Stimulated activated CD8-positive, alpha-beta memory T cell treated with anti-CD3 and anti-CD28 coated beads, Interleukin-7, amount 100 ng/mL, for 1 hour (primary cell): ENCODE measurements around the gene LYRM1.
"Not testable (repeated sequence)": the region's sequence is repeated elsewhere in the genome, so short reads cannot be mapped to it uniquely, and the experiment has no call there.

Experiments used
- DNase-seq, 2 donors: peaks; one replicate each; pipeline ENCODE4 v3.0.0-alpha.2; 2020; ENCODE audit warnings: low read depth in 2 of 2

Gene LYRM1

GRCh38 chr16:20902426-20902825 is 1.9 kb downstream of the LYRM1 start:
- no peak for DNase-seq

- no peak for DNase-seq
These were observed 2.7 kb downstream of the LYRM1 start for GRCh38 chr16:20903116-20903898.

GRCh38 chr16:20903899-20904506 is 3.4 kb downstream of the LYRM1 start:
- no peak for DNase-seq

GRCh38 chr16:20904507-20905081 is 4.0 kb downstream of the LYRM1 start:
- no peak for DNase-seq

- no peak for DNase-seq
These were observed 5.0 kb downstream of the LYRM1 start for GRCh38 chr16:20905576-20905975.

GRCh38 chr16:20906341-20907255 is 6.0 kb downstream of the LYRM1 start:
- DNase-seq, result no peak

- DNase-seq, result no peak
These were observed 10.3 kb downstream of the LYRM1 start for GRCh38 chr16:20910781-20911321.

- no peak for DNase-seq
These were observed 10.8 kb downstream of the LYRM1 start for GRCh38 chr16:20911361-20911760.

- no peak for DNase-seq
These were observed 15.7 kb downstream of the LYRM1 start for GRCh38 chr16:20916289-20916688.

- no peak for DNase-seq
These were observed 16.4 kb downstream of the LYRM1 start for GRCh38 chr16:20916942-20917341.

GRCh38 chr16:20918486-20919239 is 18.1 kb downstream of the LYRM1 start:
- DNase-seq, result no peak

- no peak for DNase-seq
These were observed 19.5 kb downstream of the LYRM1 start for GRCh38 chr16:20920091-20920490.

- DNase-seq, result no peak
These were observed 20.2 kb downstream of the LYRM1 start for GRCh38 chr16:20920799-20921198.

GRCh38 chr16:20923876-20924275 is 23.3 kb downstream of the LYRM1 start:
- DNase-seq, result no peak

- DNase-seq, result no peak
These were observed 25.2 kb downstream of the LYRM1 start for GRCh38 chr16:20925751-20926150.

- DNase-seq, result no peak
These were observed 28.3 kb downstream of the LYRM1 start for GRCh38 chr16:20928774-20929411.

GRCh38 chr16:20929676-20930364 is 29.2 kb downstream of the LYRM1 start:
- not testable (repeated sequence) for DNase-seq

- no peak for DNase-seq
These were observed 29.8 kb downstream of the LYRM1 start for GRCh38 chr16:20930365-20930690.

GRCh38 chr16:20931066-20931600 is 30.6 kb downstream of the LYRM1 start:
- no peak for DNase-seq

- no peak for DNase-seq
These were observed 33.0 kb downstream of the LYRM1 start for GRCh38 chr16:20933589-20933988.
